Measurements from ENCODE around the gene KIT. TPM values are rescaled to one million over a fixed set of nuclear protein-coding genes. Genes with fewer than 3 reads are reported as not detected.

The KIT gene
- total RNA-seq, 1 donor from 2014 or later, result 11.6 TPM

DNA sequence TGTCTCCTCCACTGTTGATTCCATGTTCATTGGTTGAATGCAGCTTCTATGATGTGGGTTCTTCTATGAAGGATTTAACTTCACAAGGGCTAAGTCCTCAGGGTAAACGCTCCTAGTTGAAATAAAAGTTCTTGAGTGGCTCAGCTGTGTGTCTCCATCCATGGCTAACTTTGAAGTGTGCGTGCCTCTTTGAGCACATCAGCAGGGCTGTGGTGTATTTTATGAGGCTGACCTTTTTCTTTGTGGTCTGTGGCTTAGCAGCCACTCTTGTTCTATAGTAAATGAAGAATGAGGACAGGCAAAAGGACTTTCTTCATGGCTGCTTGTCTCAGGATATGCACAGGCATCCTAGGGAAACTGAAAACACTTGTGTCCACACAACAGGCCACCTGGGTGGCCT is 88.5 kb downstream of the KIT start:
- TF ChIP-seq, protein P1, sequence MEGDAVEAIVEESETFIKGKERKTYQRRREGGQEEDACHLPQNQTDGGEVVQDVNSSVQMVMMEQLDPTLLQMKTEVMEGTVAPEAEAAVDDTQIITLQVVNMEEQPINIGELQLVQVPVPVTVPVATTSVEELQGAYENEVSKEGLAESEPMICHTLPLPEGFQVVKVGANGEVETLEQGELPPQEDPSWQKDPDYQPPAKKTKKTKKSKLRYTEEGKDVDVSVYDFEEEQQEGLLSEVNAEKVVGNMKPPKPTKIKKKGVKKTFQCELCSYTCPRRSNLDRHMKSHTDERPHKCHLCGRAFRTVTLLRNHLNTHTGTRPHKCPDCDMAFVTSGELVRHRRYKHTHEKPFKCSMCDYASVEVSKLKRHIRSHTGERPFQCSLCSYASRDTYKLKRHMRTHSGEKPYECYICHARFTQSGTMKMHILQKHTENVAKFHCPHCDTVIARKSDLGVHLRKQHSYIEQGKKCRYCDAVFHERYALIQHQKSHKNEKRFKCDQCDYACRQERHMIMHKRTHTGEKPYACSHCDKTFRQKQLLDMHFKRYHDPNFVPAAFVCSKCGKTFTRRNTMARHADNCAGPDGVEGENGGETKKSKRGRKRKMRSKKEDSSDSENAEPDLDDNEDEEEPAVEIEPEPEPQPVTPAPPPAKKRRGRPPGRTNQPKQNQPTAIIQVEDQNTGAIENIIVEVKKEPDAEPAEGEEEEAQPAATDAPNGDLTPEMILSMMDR (IDR thresholded peaks at IDR 0.05), result no peak
- H3K27ac Mint-ChIP-seq (ENCODE audit: unreplicated experiment), result no peak overlapping the region
- H3K36me3 Mint-ChIP-seq (ENCODE audit: unreplicated experiment), result peaks cover 6% of the 10 kb centered on the region
- H3K27me3 Mint-ChIP-seq (ENCODE audit: unreplicated experiment), result no peaks in the 10 kb centered on the region
- no peak for DNase-seq (ENCODE audit: extremely low spot score, unreplicated experiment)
- no peak overlapping the region for H3K4me3 Mint-ChIP-seq (ENCODE audit: unreplicated experiment)
- H3K9me3 Mint-ChIP-seq (ENCODE audit: unreplicated experiment), result peaks cover 8% of the 10 kb centered on the region
- no peaks in the 10 kb centered on the region for H3K4me1 Mint-ChIP-seq (ENCODE audit: unreplicated experiment)

DNA sequence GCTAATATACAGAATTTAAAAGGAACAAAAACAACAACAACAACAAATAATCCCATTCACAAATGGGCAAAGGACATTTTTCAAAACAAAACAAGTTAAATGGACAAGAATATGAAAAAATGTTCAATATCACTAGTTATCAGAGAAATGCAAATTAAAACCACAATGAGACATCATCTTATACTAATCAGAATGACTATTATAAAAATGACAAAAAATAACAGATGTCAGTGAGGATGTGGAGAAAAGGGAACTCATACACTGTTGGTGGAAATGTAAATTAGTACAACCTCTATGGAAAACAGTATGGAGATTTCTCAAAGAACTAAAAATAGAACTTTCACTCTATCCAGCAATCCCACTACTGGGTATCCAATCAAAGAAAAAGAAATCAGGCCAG is 92.6 kb downstream of the KIT start:
- Mint-ChIP-seq H3K4me1 (ENCODE audit: unreplicated experiment) (no peaks in the 10 kb centered on the region), H3K27me3 (ENCODE audit: unreplicated experiment) (no peaks in the 10 kb centered on the region), H3K36me3 (ENCODE audit: unreplicated experiment) (no peaks in the 10 kb centered on the region), H3K4me3 (ENCODE audit: unreplicated experiment) (no peak overlapping the region), H3K27ac (ENCODE audit: unreplicated experiment) (no peak overlapping the region), H3K9me3 (ENCODE audit: unreplicated experiment) (peaks cover under 1% of the 10 kb centered on the region)
- DNase-seq (ENCODE audit: extremely low spot score, unreplicated experiment), result no peak
- TF ChIP-seq, protein P1 (IDR thresholded peaks at IDR 0.05), result no peak

DNA sequence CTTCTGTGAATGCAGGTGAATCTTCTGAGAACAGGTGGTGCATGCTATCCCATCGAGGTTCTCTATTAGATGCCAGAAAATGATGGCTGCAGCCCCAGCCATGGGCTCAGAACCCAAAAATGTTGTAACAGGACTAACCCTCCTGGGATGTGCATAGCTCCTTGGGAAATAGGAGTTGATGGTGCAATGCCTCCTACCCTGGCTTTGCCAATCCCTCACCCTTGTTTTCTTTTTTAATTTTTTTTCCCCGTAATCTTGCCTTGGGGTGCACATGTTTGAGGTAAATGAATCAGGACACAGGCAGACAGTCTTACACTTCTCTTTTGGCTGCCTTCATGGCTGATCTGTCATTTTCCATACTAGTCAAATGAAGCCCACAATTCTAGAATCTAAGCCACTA is 96.6 kb downstream of the KIT start:
- H3K27me3 Mint-ChIP-seq (ENCODE audit: unreplicated experiment), result no peaks in the 10 kb centered on the region
- H3K36me3 Mint-ChIP-seq (ENCODE audit: unreplicated experiment), result no peaks in the 10 kb centered on the region
- TF ChIP-seq, protein P1 (IDR thresholded peaks at IDR 0.05), result no peak
- no peak for DNase-seq (ENCODE audit: extremely low spot score, unreplicated experiment)
- H3K4me1 Mint-ChIP-seq (ENCODE audit: unreplicated experiment), result no peaks in the 10 kb centered on the region
- no peak overlapping the region for H3K27ac Mint-ChIP-seq (ENCODE audit: unreplicated experiment)
- peaks cover 4% of the 10 kb centered on the region for H3K9me3 Mint-ChIP-seq (ENCODE audit: unreplicated experiment)
- no peak overlapping the region for H3K4me3 Mint-ChIP-seq (ENCODE audit: unreplicated experiment)

DNA sequence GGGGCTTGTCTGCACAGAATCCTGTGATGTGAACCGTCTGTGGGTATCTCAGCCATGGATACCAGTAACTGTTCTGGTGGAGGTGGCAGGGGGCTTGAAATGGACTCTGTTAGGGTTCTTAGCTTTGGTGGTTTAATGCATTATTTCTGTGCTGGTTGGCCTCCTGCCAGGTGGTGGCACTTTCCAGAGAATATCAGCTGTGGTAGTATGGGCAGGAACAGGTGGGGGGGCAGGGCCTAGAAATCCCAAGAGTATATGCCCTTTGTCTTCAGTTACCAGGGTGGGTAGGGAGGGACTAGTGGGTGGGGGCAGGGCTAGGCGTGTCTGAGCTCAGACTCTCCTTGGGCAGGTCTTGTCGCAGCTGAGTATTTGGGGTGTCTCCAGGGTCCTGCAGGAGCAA is 106.7 kb downstream of the KIT start:
- Mint-ChIP-seq H3K9me3 (ENCODE audit: unreplicated experiment) (peaks cover 27% of the 10 kb centered on the region), H3K36me3 (ENCODE audit: unreplicated experiment) (peaks cover 3% of the 10 kb centered on the region), H3K27me3 (ENCODE audit: unreplicated experiment) (no peaks in the 10 kb centered on the region), H3K4me1 (ENCODE audit: unreplicated experiment) (peaks cover 28% of the 10 kb centered on the region), H3K27ac (ENCODE audit: unreplicated experiment) (no peak overlapping the region), H3K4me3 (ENCODE audit: unreplicated experiment) (no peak overlapping the region)
- TF ChIP-seq, protein P1 (IDR thresholded peaks at IDR 0.05), result no peak
- no peak for DNase-seq (ENCODE audit: extremely low spot score, unreplicated experiment)

DNA sequence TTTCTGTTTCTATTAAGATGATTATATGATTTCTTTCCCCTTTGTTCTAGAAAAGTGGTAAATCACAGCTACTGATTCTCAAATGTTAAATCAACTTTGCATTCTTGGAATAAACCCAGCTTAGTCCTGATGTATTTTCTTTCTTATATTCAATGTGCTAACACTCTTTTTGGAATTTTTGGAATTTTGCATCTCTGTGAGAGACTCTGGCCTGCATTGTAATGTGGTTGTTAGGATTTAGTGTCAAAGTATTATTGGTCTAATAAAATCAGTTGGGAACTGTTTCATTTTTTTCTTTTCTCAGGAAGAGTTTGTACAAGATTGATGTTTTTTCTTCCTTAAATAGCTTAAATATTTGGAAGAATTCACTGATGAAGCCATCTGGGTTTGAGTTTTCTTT is 109.6 kb downstream of the KIT start:
- H3K4me1 Mint-ChIP-seq (ENCODE audit: unreplicated experiment), result peaks cover 34% of the 10 kb centered on the region
- TF ChIP-seq, protein P1 (IDR thresholded peaks at IDR 0.05), result no peak
- H3K4me3 Mint-ChIP-seq (ENCODE audit: unreplicated experiment), result no peak overlapping the region
- no peaks in the 10 kb centered on the region for H3K36me3 Mint-ChIP-seq (ENCODE audit: unreplicated experiment)
- DNase-seq (ENCODE audit: extremely low spot score, unreplicated experiment), result no peak
- H3K9me3 Mint-ChIP-seq (ENCODE audit: unreplicated experiment), result peaks cover 7% of the 10 kb centered on the region
- H3K27ac Mint-ChIP-seq (ENCODE audit: unreplicated experiment), result peak overlapping the region; percentile 77
- H3K27me3 Mint-ChIP-seq (ENCODE audit: unreplicated experiment), result no peaks in the 10 kb centered on the region
